Stimulated activated naive B cell treated with anti-CD40 and anti-IgM and Interleukin-4, amounts not matched to agents 10 μg/mL and 1 μg/mL and 100 μg/mL, for 72 hours (primary cell): ENCODE data around the gene HAVCR1.
"Not testable (repeated sequence)": the region's sequence is repeated elsewhere in the genome, so short reads cannot be mapped to it uniquely, and the experiment has no call there.

ENCODE experiments used
- ATAC-seq, 2 donors: fragments of 150-1000 bp; cut with Tn5 transposase; replicated peaks; 2 replicates each; pipeline ENCODE4 v1.10.0; 2021; ENCODE audit warnings: moderate library complexity in 1 of 2
- DNase-seq: peaks from one replicate; pipeline ENCODE4 v3.0.0; 2021
- H3K27ac Mint-ChIP-seq: one replicate; pipeline ENCODE4 v1.8.0; 2022; ENCODE audit warnings: mild to moderate bottlenecking, mixed read lengths
- H3K27me3 Mint-ChIP-seq, 2 donors: one replicate each; pipeline ENCODE4 v1.8.0; 2022; ENCODE audit warnings: mixed read lengths in 2 of 2
- H3K36me3 Mint-ChIP-seq, 2 donors: one replicate each; pipeline ENCODE4 v1.8.0; 2022; ENCODE audit warnings: mixed read lengths in 2 of 2, mild to moderate bottlenecking in 1 of 2
- H3K4me1 Mint-ChIP-seq, 2 donors: one replicate each; pipeline ENCODE4 v1.8.0; 2022; ENCODE audit warnings: mixed read lengths in 2 of 2, mild to moderate bottlenecking in 1 of 2
- H3K4me3 Mint-ChIP-seq, 2 donors: one replicate each; pipeline ENCODE4 v1.8.0; 2022; ENCODE audit warnings: mild to moderate bottlenecking in 2 of 2, mixed read lengths in 2 of 2, moderate library complexity in 1 of 2
- H3K9me3 Mint-ChIP-seq, 2 donors: one replicate each; pipeline ENCODE4 v1.8.0; 2022; ENCODE audit warnings: mixed read lengths in 2 of 2, mild to moderate bottlenecking in 1 of 2

Gene HAVCR1

GRCh38 chr5:157034106-157035072 is 24.5 kb downstream of the HAVCR1 start:
- H3K27me3 Mint-ChIP-seq, result peaks cover 8 to 14% of the 10 kb centered on the region in 2 donors
- H3K4me3 Mint-ChIP-seq, H3K9me3 Mint-ChIP-seq, H3K27ac Mint-ChIP-seq, H3K4me1 Mint-ChIP-seq, ATAC-seq, H3K36me3 Mint-ChIP-seq, DNase-seq: not testable (repeated sequence)

GRCh38 chr5:157033071-157033583 is 25.8 kb downstream of the HAVCR1 start:
- H3K27me3 Mint-ChIP-seq, result peaks cover 13 to 14% of the 10 kb centered on the region in 2 donors
- ATAC-seq, result no peak
- DNase-seq, result no peak
- no peaks in the 10 kb centered on the region for H3K9me3 Mint-ChIP-seq
- H3K4me1 Mint-ChIP-seq, result peaks cover 0 to 2% of the 10 kb centered on the region in 2 donors
- no peaks in the 10 kb centered on the region for H3K36me3 Mint-ChIP-seq
- no peak overlapping the region for H3K4me3 Mint-ChIP-seq
- H3K27ac Mint-ChIP-seq, result no peak overlapping the region

- Mint-ChIP-seq H3K4me1 (peaks cover 0 to under 1% of the 10 kb centered on the region in 2 donors), H3K27ac (no peak overlapping the region), H3K36me3 (no peaks in the 10 kb centered on the region), H3K27me3 (peaks cover 13 to 17% of the 10 kb centered on the region in 2 donors), H3K4me3 (no peak overlapping the region), H3K9me3 (no peaks in the 10 kb centered on the region)
- ATAC-seq (no peak), DNase-seq (no peak)
Measured at GRCh38 chr5:157030692-157031091, 28.2 kb downstream of the HAVCR1 start.

- Mint-ChIP-seq H3K36me3 (no peaks in the 10 kb centered on the region), H3K27ac (no peak overlapping the region), H3K9me3 (no peaks in the 10 kb centered on the region), H3K4me3 (no peak overlapping the region), H3K27me3 (peaks cover 13 to 17% of the 10 kb centered on the region in 2 donors), H3K4me1 (peaks cover 7 to 13% of the 10 kb centered on the region in 2 donors)
- DNase-seq (no peak), ATAC-seq (no peak)
Measured at GRCh38 chr5:157029457-157029856, 29.5 kb downstream of the HAVCR1 start.

- peaks cover 7 to 14% of the 10 kb centered on the region in 2 donors for H3K4me1 Mint-ChIP-seq
- not testable (repeated sequence) for H3K4me3 Mint-ChIP-seq, H3K27ac Mint-ChIP-seq
Measured at GRCh38 chr5:157027663-157028062, 31.3 kb downstream of the HAVCR1 start.

GRCh38 chr5:157026789-157027424 is 32.0 kb downstream of the HAVCR1 start:
- no peak overlapping the region for H3K4me3 Mint-ChIP-seq
- DNase-seq (no peak), ATAC-seq (no peak)
- H3K27me3 Mint-ChIP-seq, result peaks cover 5 to 9% of the 10 kb centered on the region in 2 donors
- no peak overlapping the region for H3K27ac Mint-ChIP-seq
- no peaks in the 10 kb centered on the region for H3K36me3 Mint-ChIP-seq
- H3K9me3 Mint-ChIP-seq, result no peaks in the 10 kb centered on the region
- H3K4me1 Mint-ChIP-seq, result peaks cover 7 to 14% of the 10 kb centered on the region in 2 donors

More at GRCh38 chr5:157027663-157028062, 31.3 kb downstream of the HAVCR1 start:
- not testable (repeated sequence) for H3K9me3 Mint-ChIP-seq, ATAC-seq, DNase-seq, H3K36me3 Mint-ChIP-seq
- H3K27me3 Mint-ChIP-seq, result peaks cover 5 to 12% of the 10 kb centered on the region in 2 donors

GRCh38 chr5:157025093-157025698 is 33.7 kb downstream of the HAVCR1 start:
- no peaks in the 10 kb centered on the region for H3K36me3 Mint-ChIP-seq
- ATAC-seq (peak; percentile 89 to 91), DNase-seq (peak; percentile 34)
- no peaks in the 10 kb centered on the region for H3K9me3 Mint-ChIP-seq
- H3K4me3 Mint-ChIP-seq, result peak overlapping the region; percentile 5
- H3K4me1 Mint-ChIP-seq, result peaks cover 7 to 14% of the 10 kb centered on the region in 2 donors
- H3K27me3 Mint-ChIP-seq, result peaks cover 5% of the 10 kb centered on the region in 2 donors
- H3K27ac Mint-ChIP-seq, result no peak overlapping the region

GRCh38 chr5:157024208-157024959 is 34.5 kb downstream of the HAVCR1 start:
- Mint-ChIP-seq H3K27ac (no peak overlapping the region), H3K4me1 (peaks cover 7 to 14% of the 10 kb centered on the region in 2 donors), H3K36me3 (no peaks in the 10 kb centered on the region), H3K9me3 (no peaks in the 10 kb centered on the region), H3K27me3 (peaks cover 3 to 5% of the 10 kb centered on the region in 2 donors), H3K4me3 (no peak overlapping the region)
- DNase-seq, result no peak
- no peak for ATAC-seq

- H3K27me3 Mint-ChIP-seq, result peaks cover 0 to 3% of the 10 kb centered on the region in 2 donors
- H3K36me3 Mint-ChIP-seq, result no peaks in the 10 kb centered on the region
- no peak overlapping the region for H3K4me3 Mint-ChIP-seq
- H3K27ac Mint-ChIP-seq, result no peak overlapping the region
- peaks cover 7 to 14% of the 10 kb centered on the region in 2 donors for H3K4me1 Mint-ChIP-seq
- H3K9me3 Mint-ChIP-seq, result peaks cover 0 to 5% of the 10 kb centered on the region in 2 donors
- ATAC-seq, result no peak
- DNase-seq, result no peak
Measured at GRCh38 chr5:157022024-157022423, 36.9 kb downstream of the HAVCR1 start.

- no peak for ATAC-seq
- no peak overlapping the region for H3K27ac Mint-ChIP-seq
- DNase-seq, result no peak
- H3K4me3 Mint-ChIP-seq, result no peak overlapping the region
- H3K9me3 Mint-ChIP-seq, result peaks cover 2 to 5% of the 10 kb centered on the region in 2 donors
- H3K4me1 Mint-ChIP-seq, result peaks cover 7 to 13% of the 10 kb centered on the region in 2 donors
- no peaks in the 10 kb centered on the region for H3K36me3 Mint-ChIP-seq
- peaks cover 0 to 3% of the 10 kb centered on the region in 2 donors for H3K27me3 Mint-ChIP-seq
Measured at GRCh38 chr5:157020511-157021222, 38.2 kb downstream of the HAVCR1 start.

- DNase-seq (no peak), ATAC-seq (no peak)
- H3K4me3 Mint-ChIP-seq, result no peak overlapping the region
- H3K4me1 Mint-ChIP-seq, result peaks cover 3 to 6% of the 10 kb centered on the region in 2 donors
- H3K27ac Mint-ChIP-seq, result no peak overlapping the region
- peaks cover 2 to 5% of the 10 kb centered on the region in 2 donors for H3K9me3 Mint-ChIP-seq
- H3K36me3 Mint-ChIP-seq, result no peaks in the 10 kb centered on the region
- peaks cover 0 to 3% of the 10 kb centered on the region in 2 donors for H3K27me3 Mint-ChIP-seq
Measured at GRCh38 chr5:157020002-157020401, 38.9 kb downstream of the HAVCR1 start.

- not testable (repeated sequence) for H3K27ac Mint-ChIP-seq, DNase-seq, H3K36me3 Mint-ChIP-seq, ATAC-seq, H3K4me3 Mint-ChIP-seq, H3K4me1 Mint-ChIP-seq, H3K27me3 Mint-ChIP-seq
- peaks cover 12 to 16% of the 10 kb centered on the region in 2 donors for H3K9me3 Mint-ChIP-seq
Measured at GRCh38 chr5:157014143-157014542, 44.8 kb downstream of the HAVCR1 start.

- ATAC-seq, result no peak
- no peak overlapping the region for H3K27ac Mint-ChIP-seq
- no peak for DNase-seq
- H3K27me3 Mint-ChIP-seq, result peaks cover 17 to 23% of the 10 kb centered on the region in 2 donors
- peaks cover 5 to 14% of the 10 kb centered on the region in 2 donors for H3K9me3 Mint-ChIP-seq
- H3K4me3 Mint-ChIP-seq, result no peak overlapping the region
- no peaks in the 10 kb centered on the region for H3K36me3 Mint-ChIP-seq
- H3K4me1 Mint-ChIP-seq, result no peaks in the 10 kb centered on the region
Measured at GRCh38 chr5:157006262-157006661, 52.7 kb downstream of the HAVCR1 start.
